HCT116 (cell line): ENCODE results near the gene OMP. TPM values are rescaled to one million over a fixed set of nuclear protein-coding genes. Genes with fewer than 3 reads are reported as not detected.

Experiments used
- ATAC-seq: fragments of 200-7000 bp; cut with Tn5 transposase; 2 replicates; pipeline ENCODE4 v1.9.1; 2020; ENCODE audit warnings: mild to moderate bottlenecking, moderate library complexity
- BruUV-seq: library from RNA; stranded (reverse); fragments of 400-500 nt; replicated peaks from 2 replicates; lab custom pipeline; 2021; lab: Mats Ljungman, UMichigan
- CTCF ChIA-PET: fragments of 300-600 bp; sonication (Branson Sonifier 250); formaldehyde crosslinking; loops from one replicate; lab custom pipeline; 2021; ENCODE audit warnings: antibody characterized with exemption; lab: Charles Lee
- POLR2A ChIA-PET: fragments of 300-600, 350-600 bp; sonication (Branson Sonifier 250); formaldehyde crosslinking; loops from one replicate; lab custom pipeline; 2021; ENCODE audit warnings: antibody characterized with exemption; lab: Charles Lee
- RAD21 ChIA-PET, 2 experiments: fragments of 300-600 bp; sonication (Branson Sonifier 250); formaldehyde crosslinking; loops; one replicate each; lab custom pipeline; 2023; ENCODE audit warnings: low total read pairs in 2 of 2; ENCODE audit not compliant: uncharacterized antibody in 2 of 2, unreplicated experiment in 2 of 2, low non-redundant PET in 1 of 2; lab: Charles Lee
- DNase-seq: peaks from one replicate; pipeline ENCODE4 v3.0.0-alpha.2; 2010; ENCODE audit warnings: low read depth, low spot score
- H2AFZ ChIP-seq: fragments of 200-600 bp; shearing (Covaris generic), sonication (generic); 2 replicates; pipeline ENCODE4 v1.6.1; 2017; ENCODE audit warnings: low read depth, mixed run types, mixed read lengths, antibody characterized with exemption, low read length; ENCODE audit not compliant: poor library complexity, severe bottlenecking
- H3K27ac ChIP-seq: 2 replicates; pipeline ENCODE4 v1.5.1; 2012; ENCODE audit warnings: low read depth, low read length
- H3K27me3 ChIP-seq: fragments of 200-600 bp; sonication (generic); 2 replicates; pipeline ENCODE4 v1.6.1; 2016; ENCODE audit warnings: mixed run types, low read length, mixed read lengths; ENCODE audit not compliant: insufficient read depth
- H3K36me3 ChIP-seq, 2 experiments: fragments of 200-500 bp in 1 of 2; fragments of 200-600 bp in 1 of 2; sonication (Bioruptor generic) in 1 of 2; sonication (generic) in 1 of 2; 2 replicates each; pipeline versions ENCODE4 v1.5.1 to v1.6.1; 2014 to 2016; ENCODE audit warnings: low read length in 2 of 2, inconsistent platforms in 1 of 2, mixed read lengths in 1 of 2, mixed run types in 1 of 2; ENCODE audit not compliant: insufficient read depth in 2 of 2, control insufficient read depth in 1 of 2
- H3K4me1 ChIP-seq, 2 experiments: fragments of 200-600 bp in 1 of 2; sonication (generic) in 1 of 2; 2 replicates each; pipeline versions ENCODE4 v1.5.1 to v1.6.1; 2012 to 2017; ENCODE audit warnings: low read length in 2 of 2, inconsistent platforms in 1 of 2, mild to moderate bottlenecking in 1 of 2, mixed read lengths in 1 of 2, mixed run types in 1 of 2, moderate library complexity in 1 of 2; ENCODE audit not compliant: insufficient read depth in 2 of 2, control insufficient read depth in 1 of 2
- H3K4me2 ChIP-seq: fragments of 200-600 bp; sonication (generic); 2 replicates; pipeline ENCODE4 v1.6.1; 2017; ENCODE audit warnings: mixed run types, low read length, mixed read lengths
- H3K4me3 ChIP-seq, 2 experiments: fragments of 200-600 bp in 1 of 2; sonication (generic) in 1 of 2; replicated peaks in 1 of 2; 2 replicates each; pipeline ENCODE4 v1.5.1; 2011 to 2016; ENCODE audit warnings: low read length in 2 of 2, control low read depth in 1 of 2, low read depth in 1 of 2, mild to moderate bottlenecking in 1 of 2, mixed read lengths in 1 of 2, mixed run types in 1 of 2
- H3K79me2 ChIP-seq: fragments of 200-600 bp; sonication (generic); 2 replicates; pipeline ENCODE4 v1.6.1; 2017; ENCODE audit warnings: mild to moderate bottlenecking, mixed run types, low read length, moderate library complexity, mixed read lengths; ENCODE audit not compliant: insufficient read depth
- H3K9ac ChIP-seq: fragments of 200-600 bp; sonication (generic); 2 replicates; pipeline ENCODE4 v1.6.1; 2016; ENCODE audit warnings: low read length, mixed read lengths
- H3K9me2 ChIP-seq: fragments of 200-600 bp; sonication (generic), shearing (Covaris generic); 2 replicates; pipeline ENCODE4 v1.6.1; 2017; ENCODE audit warnings: mixed run types, mild to moderate bottlenecking, moderate library complexity; ENCODE audit not compliant: insufficient read depth
- H3K9me3 ChIP-seq, 2 experiments: fragments of 200-500 bp in 1 of 2; fragments of 200-600 bp in 1 of 2; sonication (Bioruptor generic) in 1 of 2; sonication (generic) in 1 of 2; 2 replicates each; pipeline ENCODE4 v1.6.1; 2014 to 2017; ENCODE audit warnings: low read length in 2 of 2, mixed read lengths in 2 of 2, inconsistent platforms in 1 of 2, low read depth in 1 of 2, mild to moderate bottlenecking in 1 of 2, mixed run types in 1 of 2, moderate library complexity in 1 of 2; ENCODE audit not compliant: control insufficient read depth in 1 of 2, insufficient read depth in 1 of 2
- H4K20me1 ChIP-seq: fragments of 200-600 bp; sonication (generic), shearing (Covaris generic); 2 replicates; pipeline ENCODE4 v1.6.1; 2017; ENCODE audit warnings: mixed run types, mild to moderate bottlenecking, moderate library complexity; ENCODE audit not compliant: insufficient read depth
- CEBPB ChIP-seq: IDR thresholded peaks from 2 replicates; pipeline ENCODE4 v1.6.1; 2012; ENCODE audit warnings: low read depth
- ELF1 ChIP-seq: IDR thresholded peaks from 2 replicates; pipeline ENCODE4 v1.6.1; 2012; ENCODE audit warnings: low read depth, borderline replicate concordance
- POLR2A ChIP-seq: IDR thresholded peaks from 2 replicates; pipeline ENCODE4 v1.7.0; 2011; ENCODE audit warnings: borderline replicate concordance; ENCODE audit not compliant: insufficient read depth, insufficient read length; ENCODE audit errors: extremely low read depth
- POLR2AphosphoS5 ChIP-seq: IDR thresholded peaks from 2 replicates; pipeline ENCODE4 v1.6.1; 2011; ENCODE audit warnings: mild to moderate bottlenecking, low read depth, low read length, moderate library complexity
- SIN3A ChIP-seq: IDR thresholded peaks from 2 replicates; pipeline ENCODE4 v1.6.1; 2012; ENCODE audit warnings: low read depth
- SP1 ChIP-seq: IDR thresholded peaks from 2 replicates; pipeline ENCODE4 v1.6.1; 2012; ENCODE audit warnings: low read depth
- SRF ChIP-seq: IDR thresholded peaks from 2 replicates; pipeline ENCODE4 v1.6.1; 2012; ENCODE audit warnings: low read depth
- TCF7L2 ChIP-seq: IDR thresholded peaks from 2 replicates; pipeline ENCODE4 v1.7.0; 2011; ENCODE audit warnings: borderline replicate concordance, inconsistent platforms; ENCODE audit not compliant: insufficient read depth, insufficient read length; ENCODE audit errors: extremely low read depth
- YY1 ChIP-seq: IDR thresholded peaks from 2 replicates; pipeline ENCODE4 v1.6.1; 2011; ENCODE audit warnings: low read length, low read depth, moderate library complexity, mild to moderate bottlenecking; ENCODE audit not compliant: insufficient replicate concordance; ENCODE audit errors: extremely low read depth
- ZFX ChIP-seq: fragments of 450-650 bp; IDR thresholded peaks from 2 replicates; pipeline ENCODE4 v1.6.1; 2017
- intact Hi-C: fragments of 100-400 bp; cut with micrococcal nuclease; formaldehyde crosslinking; loops from 2 replicates; pipeline ENCODE4 v1.10.0; 2022
- total RNA-seq: library from RNA; stranded (reverse); gene quantifications from one replicate; pipeline ENCODE4 v1.2.1, GENCODE V29; 2021; ENCODE audit not compliant: unreplicated experiment
- TF ChIP-seq, protein P1 (sequence below): IDR thresholded peaks from 2 replicates; pipeline ENCODE4 v1.6.1; 2012
- TF ChIP-seq, protein P2 (sequence below), 3 experiments: fragments of 200-600 bp in 1 of 3; sonication (generic) in 1 of 3; IDR thresholded peaks in 2 of 3; conservative IDR thresholded peaks in 1 of 3; 2 replicates each; pipeline ENCODE4 v1.5.1; 2012 to 2017; ENCODE audit warnings: low read depth in 2 of 3, low read length in 2 of 3, antibody characterized with exemption in 1 of 3, borderline replicate concordance in 1 of 3, control low read depth in 1 of 3, mild to moderate bottlenecking in 1 of 3, mixed read lengths in 1 of 3, mixed run types in 1 of 3, moderate library complexity in 1 of 3; ENCODE audit not compliant: insufficient read depth in 1 of 3

Gene OMP
- total RNA-seq, 1 experiment from 2014 or later: not detected

DNA sequence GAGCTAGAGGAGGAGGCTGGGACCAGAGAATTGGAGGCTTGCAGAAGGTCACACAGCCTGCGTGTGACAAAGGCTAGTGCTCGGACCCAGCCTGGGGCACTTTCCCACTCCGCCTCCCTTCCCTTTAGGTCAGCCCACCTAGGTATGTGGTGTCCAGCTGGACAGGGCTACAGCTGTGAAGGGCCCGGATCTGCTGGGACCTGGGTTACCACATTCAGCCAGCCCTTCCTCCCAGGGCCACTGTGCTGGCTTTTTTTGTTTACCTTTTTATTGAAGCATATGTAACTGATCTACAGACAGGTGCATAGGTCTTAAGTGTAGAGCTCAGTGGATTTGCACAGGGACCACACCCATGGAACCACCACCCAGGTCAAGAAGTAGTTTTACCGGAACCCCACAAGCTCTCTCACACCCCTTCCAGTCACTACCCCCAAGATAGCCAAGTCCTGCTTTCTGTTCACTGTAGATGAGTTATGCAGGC, 27.2 kb upstream of the OMP start:
- Histone ChIP-seq H3K9ac (no peak overlapping the region), H3K79me2 (no peaks in the 10 kb centered on the region), H3K27ac (no peak overlapping the region), H3K36me3 (no peaks in the 10 kb centered on the region), H3K9me2 (no peaks in the 10 kb centered on the region), H4K20me1 (no peaks in the 10 kb centered on the region), H3K27me3 (no peaks in the 10 kb centered on the region), H3K4me1 (peaks cover 25 to 32% of the 10 kb centered on the region in 2 experiments), H3K4me2 (no peak overlapping the region), H3K4me3 (no peak overlapping the region), H3K9me3 (no peaks in the 10 kb centered on the region), H2AFZ (no peak overlapping the region)
- ChIA-PET RAD21 (no interaction called here), POLR2A (no interaction called here), CTCF (interaction anchor here (0.7 to 3.5 kb wide), 2 partner anchors 9 to 16 kb away, joined by 3 to 17 read pairs; partner anchors contain the start of gene CAPN5)
- intact Hi-C loops: no loop called here
- no TSS peak for BruUV-seq
- no peak for DNase-seq
- no peak for ATAC-seq
- TF ChIP-seq SP1 (no peak), POLR2A (no peak), ELF1 (no peak), TCF7L2 (no peak), CEBPB (no peak), YY1 (no peak), POLR2AphosphoS5 (no peak)
- TF ChIP-seq, protein P1, sequence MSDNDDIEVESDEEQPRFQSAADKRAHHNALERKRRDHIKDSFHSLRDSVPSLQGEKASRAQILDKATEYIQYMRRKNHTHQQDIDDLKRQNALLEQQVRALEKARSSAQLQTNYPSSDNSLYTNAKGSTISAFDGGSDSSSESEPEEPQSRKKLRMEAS: no peak

DNA sequence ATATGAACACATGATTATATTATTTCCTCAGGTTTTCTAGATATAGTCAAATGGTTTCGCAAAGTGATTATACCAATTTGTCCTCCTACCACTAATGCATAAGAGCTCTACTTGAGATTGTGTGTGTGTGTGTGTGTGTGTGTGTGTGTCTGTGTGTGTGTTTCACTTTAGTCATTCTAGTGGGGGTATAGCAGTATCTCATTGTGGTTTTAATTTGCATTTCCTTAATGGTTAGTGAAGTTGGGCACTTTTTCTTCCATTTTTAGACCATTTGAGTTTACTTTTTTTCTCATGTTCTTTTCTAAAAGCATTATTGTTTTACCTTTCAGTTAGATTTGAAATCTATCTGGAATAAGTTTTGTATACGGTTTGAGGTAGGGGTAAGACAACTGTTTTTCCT, 23.0 kb upstream of the OMP start:
- BruUV-seq: no TSS peak
- intact Hi-C loops: no loop called here
- no peaks in the 10 kb centered on the region for H3K79me2 ChIP-seq
- CTCF ChIA-PET: interaction anchor here (0.8 to 3.6 kb wide), 3 partner anchors 12 to 32 kb away, joined by 3 to 19 read pairs (median 3); no protein-coding TSS in a partner anchor
- H3K9me3 ChIP-seq: no peaks in the 10 kb centered on the region
- no peak overlapping the region for H2AFZ ChIP-seq
- H3K36me3 ChIP-seq: no peaks in the 10 kb centered on the region
- no peaks in the 10 kb centered on the region for H3K27me3 ChIP-seq
- H3K4me1 ChIP-seq: peaks cover under 1 to 1% of the 10 kb centered on the region in 2 experiments; a peak in 2 of 4 replicates
- TF ChIP-seq, protein P2, sequence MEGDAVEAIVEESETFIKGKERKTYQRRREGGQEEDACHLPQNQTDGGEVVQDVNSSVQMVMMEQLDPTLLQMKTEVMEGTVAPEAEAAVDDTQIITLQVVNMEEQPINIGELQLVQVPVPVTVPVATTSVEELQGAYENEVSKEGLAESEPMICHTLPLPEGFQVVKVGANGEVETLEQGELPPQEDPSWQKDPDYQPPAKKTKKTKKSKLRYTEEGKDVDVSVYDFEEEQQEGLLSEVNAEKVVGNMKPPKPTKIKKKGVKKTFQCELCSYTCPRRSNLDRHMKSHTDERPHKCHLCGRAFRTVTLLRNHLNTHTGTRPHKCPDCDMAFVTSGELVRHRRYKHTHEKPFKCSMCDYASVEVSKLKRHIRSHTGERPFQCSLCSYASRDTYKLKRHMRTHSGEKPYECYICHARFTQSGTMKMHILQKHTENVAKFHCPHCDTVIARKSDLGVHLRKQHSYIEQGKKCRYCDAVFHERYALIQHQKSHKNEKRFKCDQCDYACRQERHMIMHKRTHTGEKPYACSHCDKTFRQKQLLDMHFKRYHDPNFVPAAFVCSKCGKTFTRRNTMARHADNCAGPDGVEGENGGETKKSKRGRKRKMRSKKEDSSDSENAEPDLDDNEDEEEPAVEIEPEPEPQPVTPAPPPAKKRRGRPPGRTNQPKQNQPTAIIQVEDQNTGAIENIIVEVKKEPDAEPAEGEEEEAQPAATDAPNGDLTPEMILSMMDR (IDR thresholded peaks at IDR 0.05 in 2 of 3, conservative IDR thresholded peaks at IDR 0.05 in 1 of 3; ENCODE audit: borderline replicate concordance in 1 of 3, insufficient read depth in 1 of 3, low read depth in 2 of 3, low read length in 2 of 3): no peak
- TF ChIP-seq POLR2A (no peak), ELF1 (no peak), SIN3A (no peak), SRF (no peak), ZFX (no peak)
- H3K4me2 ChIP-seq: no peak overlapping the region
- no peaks in the 10 kb centered on the region for H4K20me1 ChIP-seq
- ATAC-seq (no peak), DNase-seq (no peak)
- POLR2A ChIA-PET: no interaction called here
- no peaks in the 10 kb centered on the region for H3K9me2 ChIP-seq
- RAD21 ChIA-PET: no interaction called here
- no peak overlapping the region for H3K9ac ChIP-seq
- no peak overlapping the region for H3K27ac ChIP-seq
- no peak overlapping the region for H3K4me3 ChIP-seq
